ENCODE results near the gene GLUL.

DNA sequence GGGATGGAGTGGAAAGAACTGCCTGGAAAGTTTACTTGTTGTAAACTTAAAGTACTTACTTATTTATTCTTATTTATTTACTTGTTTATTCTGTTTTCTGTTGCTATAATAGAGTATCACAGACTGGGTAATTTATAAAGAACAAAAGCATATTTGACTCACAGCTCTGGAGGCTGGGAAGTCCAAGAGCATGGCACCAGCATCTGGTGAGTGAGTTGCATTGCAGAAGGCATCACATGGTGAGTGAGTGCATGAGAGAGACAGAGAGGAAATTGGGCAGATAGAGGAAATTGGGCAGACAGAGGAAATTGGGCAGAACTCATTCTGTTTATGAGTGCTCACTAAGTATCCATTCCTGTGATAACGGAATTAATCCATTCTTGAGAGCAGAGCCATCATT lies 46.7 kb upstream of the GLUL start:
- TF ChIP-seq CTCF (IDR thresholded peaks at IDR 0.05) (no peak), POLR2A (IDR thresholded peaks at IDR 0.05) (no peak)
